Osteoblast (primary cell): Measurements from ENCODE around the gene ABLIM2. TPM values are rescaled to one million over a fixed set of nuclear protein-coding genes. Genes with fewer than 3 reads are reported as not detected.
A peak's percentile ranks its signal among the peaks of the same experiment; 100 is the strongest.

Experiments
- DNase-seq: peaks from one replicate; pipeline ENCODE4 v3.0.0; 2011; ENCODE audit warnings: low spot score, mixed read lengths; ENCODE audit not compliant: insufficient read length; ENCODE audit errors: missing footprints
- H2AFZ ChIP-seq: 2 replicates; pipeline ENCODE4 v1.6.0; 2011; ENCODE audit warnings: mild to moderate bottlenecking, low read length
- H3K27ac ChIP-seq: 2 replicates; pipeline ENCODE4 v1.5.1; 2011; ENCODE audit warnings: mild to moderate bottlenecking, low read depth, low read length, moderate library complexity
- H3K27me3 ChIP-seq: 2 replicates; pipeline ENCODE4 v1.6.0; 2012; ENCODE audit warnings: mild to moderate bottlenecking, control low read depth, inconsistent platforms, low read length, moderate library complexity; ENCODE audit not compliant: insufficient read depth
- H3K36me3 ChIP-seq: 2 replicates; pipeline ENCODE4 v1.5.1; 2011; ENCODE audit warnings: mild to moderate bottlenecking, low read length, control low read depth, moderate library complexity; ENCODE audit not compliant: insufficient read depth
- H3K4me1 ChIP-seq: 2 replicates; pipeline ENCODE4 v1.5.1; 2011; ENCODE audit warnings: mild to moderate bottlenecking, low read length, control low read depth, moderate library complexity; ENCODE audit not compliant: insufficient read depth
- H3K4me2 ChIP-seq: 2 replicates; pipeline ENCODE4 v1.6.0; 2011; ENCODE audit warnings: mild to moderate bottlenecking, low read length; ENCODE audit not compliant: insufficient read depth
- H3K4me3 ChIP-seq: fragments of 200-600 bp; sonication (generic); 3 replicates; pipeline ENCODE4 v1.5.1; 2012; ENCODE audit warnings: mild to moderate bottlenecking, low read length, inconsistent platforms; ENCODE audit not compliant: insufficient read depth
- H3K79me2 ChIP-seq: 2 replicates; pipeline ENCODE4 v1.6.0; 2012; ENCODE audit warnings: mild to moderate bottlenecking, low read length, control low read depth, inconsistent platforms; ENCODE audit not compliant: insufficient read depth
- H3K9me3 ChIP-seq: 2 replicates; pipeline ENCODE4 v1.5.1; 2011; ENCODE audit warnings: low read depth, low read length, control low read depth
- H4K20me1 ChIP-seq: 2 replicates; pipeline ENCODE4 v1.6.0; 2012; ENCODE audit warnings: mild to moderate bottlenecking, low read length, control low read depth; ENCODE audit not compliant: insufficient read depth
- total RNA-seq: library from RNA; depleted of rRNA; stranded (reverse); fragments of >200 nt; gene quantifications from 2 replicates; pipeline ENCODE4 v1.2.3, GENCODE V29; 2012
- TF ChIP-seq, protein P1 (sequence below): IDR thresholded peaks from 2 replicates; pipeline ENCODE4 v1.5.1; 2011; ENCODE audit warnings: mild to moderate bottlenecking, low read depth, low read length, moderate library complexity; ENCODE audit errors: extremely low read depth

The ABLIM2 gene
- total RNA-seq, 1 donor = 0.36 TPM

DNA sequence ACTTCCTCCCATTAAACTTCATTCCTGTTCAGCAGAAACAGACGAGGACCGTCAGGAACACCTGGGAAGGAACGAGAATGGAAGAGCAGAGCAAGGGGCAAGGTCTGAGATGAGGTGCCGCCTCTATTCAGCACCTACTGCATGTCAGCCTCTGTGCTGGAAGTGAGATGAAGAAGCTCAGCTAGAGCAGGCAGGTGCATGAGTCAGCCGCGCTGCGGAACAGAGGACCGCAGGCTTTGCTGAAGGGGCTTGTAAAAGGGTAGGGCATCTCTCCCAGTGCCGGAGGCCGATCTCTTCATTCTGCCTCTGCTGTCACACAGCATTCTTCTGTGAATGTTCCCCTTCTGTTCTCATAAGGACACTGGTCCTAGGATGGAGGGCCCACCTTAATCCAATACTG is 6.1 kb upstream of the ABLIM2 start:
- H4K20me1 ChIP-seq = no peaks in the 10 kb centered on the region
- H2AFZ ChIP-seq = no peak overlapping the region
- no peak overlapping the region for H3K27ac ChIP-seq
- TF ChIP-seq, protein P1, sequence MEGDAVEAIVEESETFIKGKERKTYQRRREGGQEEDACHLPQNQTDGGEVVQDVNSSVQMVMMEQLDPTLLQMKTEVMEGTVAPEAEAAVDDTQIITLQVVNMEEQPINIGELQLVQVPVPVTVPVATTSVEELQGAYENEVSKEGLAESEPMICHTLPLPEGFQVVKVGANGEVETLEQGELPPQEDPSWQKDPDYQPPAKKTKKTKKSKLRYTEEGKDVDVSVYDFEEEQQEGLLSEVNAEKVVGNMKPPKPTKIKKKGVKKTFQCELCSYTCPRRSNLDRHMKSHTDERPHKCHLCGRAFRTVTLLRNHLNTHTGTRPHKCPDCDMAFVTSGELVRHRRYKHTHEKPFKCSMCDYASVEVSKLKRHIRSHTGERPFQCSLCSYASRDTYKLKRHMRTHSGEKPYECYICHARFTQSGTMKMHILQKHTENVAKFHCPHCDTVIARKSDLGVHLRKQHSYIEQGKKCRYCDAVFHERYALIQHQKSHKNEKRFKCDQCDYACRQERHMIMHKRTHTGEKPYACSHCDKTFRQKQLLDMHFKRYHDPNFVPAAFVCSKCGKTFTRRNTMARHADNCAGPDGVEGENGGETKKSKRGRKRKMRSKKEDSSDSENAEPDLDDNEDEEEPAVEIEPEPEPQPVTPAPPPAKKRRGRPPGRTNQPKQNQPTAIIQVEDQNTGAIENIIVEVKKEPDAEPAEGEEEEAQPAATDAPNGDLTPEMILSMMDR = no peak
- no peak overlapping the region for H3K4me3 ChIP-seq
- DNase-seq = peak; percentile 84
- H3K9me3 ChIP-seq = peaks cover 6% of the 10 kb centered on the region
- H3K27me3 ChIP-seq = peaks cover 18% of the 10 kb centered on the region
- H3K36me3 ChIP-seq = no peaks in the 10 kb centered on the region
- H3K4me1 ChIP-seq = no peaks in the 10 kb centered on the region
- no peaks in the 10 kb centered on the region for H3K79me2 ChIP-seq
- no peak overlapping the region for H3K4me2 ChIP-seq

DNA sequence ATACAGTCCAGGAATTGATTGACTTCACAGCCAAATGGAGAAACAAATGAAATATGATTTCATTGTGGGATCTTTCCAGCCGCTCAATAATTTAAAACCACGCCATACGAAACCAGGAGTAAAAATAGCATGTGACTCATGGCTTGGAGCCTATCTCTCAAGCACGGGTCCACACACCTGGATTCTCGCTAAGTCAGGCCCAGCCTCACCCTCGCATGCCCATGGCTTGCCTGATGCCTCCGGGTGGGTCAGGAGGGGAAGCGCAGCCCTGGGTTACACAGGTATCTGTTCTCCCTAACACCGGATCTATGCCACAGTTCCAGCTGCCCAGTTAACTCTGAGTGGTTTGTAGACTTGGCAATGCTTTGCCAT is 5.6 kb upstream of the ABLIM2 start:
- H3K9me3 ChIP-seq = peaks cover 6% of the 10 kb centered on the region
- H3K4me1 ChIP-seq = peaks cover under 1% of the 10 kb centered on the region
- no peak overlapping the region for H3K27ac ChIP-seq
- no peak overlapping the region for H3K4me3 ChIP-seq
- H3K27me3 ChIP-seq = peaks cover 22% of the 10 kb centered on the region
- peak; percentile 9 for DNase-seq
- H2AFZ ChIP-seq = no peak overlapping the region
- H3K79me2 ChIP-seq = no peaks in the 10 kb centered on the region
- TF ChIP-seq, protein P1 = no peak
- no peaks in the 10 kb centered on the region for H4K20me1 ChIP-seq
- H3K4me2 ChIP-seq = no peak overlapping the region
- H3K36me3 ChIP-seq = no peaks in the 10 kb centered on the region

DNA sequence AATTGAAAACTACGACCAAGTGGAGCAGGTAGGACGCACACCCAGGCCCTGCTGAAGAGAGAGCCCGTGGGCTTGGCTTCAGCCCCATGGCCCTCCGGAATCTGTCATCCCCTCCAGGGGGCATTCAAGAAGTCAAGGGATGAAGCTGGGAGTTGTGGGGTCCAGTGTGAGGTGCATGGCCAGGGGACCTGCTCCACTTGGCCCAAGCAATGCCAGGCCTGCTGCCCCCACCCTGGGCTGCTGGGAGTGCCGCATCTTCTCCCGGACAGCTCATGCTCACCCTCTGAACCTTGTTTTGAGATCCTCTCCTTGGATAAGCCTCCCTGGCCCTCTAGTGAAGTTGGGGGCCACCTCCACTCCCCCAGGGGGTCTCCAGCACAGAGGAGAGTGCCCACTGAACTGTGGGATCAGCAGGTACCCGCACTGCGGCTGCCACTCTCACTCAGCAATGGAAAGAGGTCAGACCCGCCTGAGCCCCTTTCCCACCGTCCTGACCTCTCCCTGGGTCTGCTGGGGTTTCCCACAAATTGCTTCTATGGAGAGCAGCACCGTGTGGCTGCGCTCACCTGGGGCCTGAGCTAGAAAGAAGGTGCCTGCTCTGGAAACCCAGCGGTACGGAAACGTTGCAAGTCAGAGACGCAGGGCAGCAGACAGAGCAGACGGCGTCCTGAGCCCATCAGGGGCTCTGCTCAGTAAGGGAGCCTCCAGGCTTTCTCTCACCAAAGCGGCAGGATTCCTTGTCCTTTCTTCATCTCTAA is 5.0 kb upstream of the ABLIM2 start:
- peaks cover 22% of the 10 kb centered on the region for H3K27me3 ChIP-seq
- TF ChIP-seq, protein P1 = no peak
- no peak overlapping the region for H3K4me2 ChIP-seq
- no peaks in the 10 kb centered on the region for H3K79me2 ChIP-seq
- no peaks in the 10 kb centered on the region for H4K20me1 ChIP-seq
- no peak overlapping the region for H2AFZ ChIP-seq
- peaks cover 4% of the 10 kb centered on the region for H3K4me1 ChIP-seq
- H3K27ac ChIP-seq = no peak overlapping the region
- DNase-seq = peak; percentile 14
- H3K4me3 ChIP-seq = no peak overlapping the region
- H3K9me3 ChIP-seq = peaks cover 4% of the 10 kb centered on the region
- no peaks in the 10 kb centered on the region for H3K36me3 ChIP-seq

DNA sequence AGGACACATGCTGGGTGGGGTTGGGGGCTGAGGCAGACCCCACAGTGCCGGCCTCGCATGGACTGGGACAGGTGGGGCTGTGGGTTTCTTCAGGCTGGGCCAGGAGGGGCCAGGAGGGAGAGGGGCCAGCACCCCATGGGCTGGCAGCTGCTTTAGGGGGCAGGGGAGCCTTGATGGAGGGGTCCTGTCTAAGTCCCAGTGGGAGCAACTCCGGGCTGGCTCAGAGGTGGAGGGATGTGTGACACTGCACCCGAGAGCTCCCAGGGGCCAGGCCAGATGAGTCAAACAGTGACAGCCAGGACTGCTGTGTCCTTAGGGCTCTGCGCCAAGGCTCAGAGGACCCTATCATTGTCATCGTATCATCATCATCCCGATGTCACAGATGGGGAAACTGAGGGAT is 4.4 kb upstream of the ABLIM2 start:
- Histone ChIP-seq H3K4me3 (no peak overlapping the region), H3K36me3 (no peaks in the 10 kb centered on the region), H4K20me1 (no peaks in the 10 kb centered on the region), H3K27me3 (peaks cover 26% of the 10 kb centered on the region), H3K27ac (no peak overlapping the region), H3K79me2 (no peaks in the 10 kb centered on the region), H2AFZ (no peak overlapping the region), H3K4me1 (peaks cover 10% of the 10 kb centered on the region), H3K4me2 (no peak overlapping the region), H3K9me3 (no peaks in the 10 kb centered on the region)
- TF ChIP-seq, protein P1 = no peak
- DNase-seq = peak; percentile 8
